Right atrium auricular region (tissue), 2 donors: ENCODE measurements around the gene SMAD2. TPM values are rescaled to one million over a fixed set of nuclear protein-coding genes. Genes with fewer than 3 reads are reported as not detected.

Experiments used
- DNase-seq: peaks from one replicate; pipeline ENCODE4 v3.0.0-alpha.2; 2019; ENCODE audit warnings: low spot score
- H3K27ac ChIP-seq, 2 donors: fragments of 200-600 bp; sonication (generic); 1 replicate in 1 of 2; 2 replicates in 1 of 2; pipeline ENCODE4 v1.5.1; 2016 to 2019
- H3K27me3 ChIP-seq, 2 donors: fragments of 200-600 bp; sonication (generic); one replicate each; pipeline versions ENCODE4 v1.5.1 to v1.6.0; 2017 to 2019
- H3K36me3 ChIP-seq: fragments of 200-600 bp; sonication (generic); one replicate; pipeline ENCODE4 v1.5.1; 2016
- H3K4me1 ChIP-seq, 2 donors: fragments of 200-600 bp; sonication (generic); one replicate each; pipeline versions ENCODE4 v1.5.1 to v1.6.0; 2017 to 2019
- H3K4me3 ChIP-seq, 2 donors: fragments of 200-600 bp; sonication (generic); 1 replicate in 1 of 2; 2 replicates in 1 of 2; pipeline ENCODE4 v1.5.1; 2017 to 2019; ENCODE audit warnings: mild to moderate bottlenecking in 1 of 2, moderate library complexity in 1 of 2
- H3K9me3 ChIP-seq, 2 donors: fragments of 200-600 bp; sonication (generic); one replicate each; pipeline ENCODE4 v1.5.1; 2019
- total RNA-seq, 2 donors: library from RNA; depleted of rRNA; stranded (reverse); fragments of >200 nt; gene quantifications; one replicate each; pipeline ENCODE4 v1.1.0, GENCODE V29; 2016
- TF ChIP-seq, protein P1 (sequence below), 2 donors: fragments of 200-600 bp; sonication (generic); IDR thresholded peaks; one replicate each; pipeline ENCODE4 v1.5.1; 2019; ENCODE audit warnings: antibody characterized with exemption in 2 of 2

Gene SMAD2
- total RNA-seq, 2 donors from 2014 or later, result 54.8 to 81.1 TPM

DNA sequence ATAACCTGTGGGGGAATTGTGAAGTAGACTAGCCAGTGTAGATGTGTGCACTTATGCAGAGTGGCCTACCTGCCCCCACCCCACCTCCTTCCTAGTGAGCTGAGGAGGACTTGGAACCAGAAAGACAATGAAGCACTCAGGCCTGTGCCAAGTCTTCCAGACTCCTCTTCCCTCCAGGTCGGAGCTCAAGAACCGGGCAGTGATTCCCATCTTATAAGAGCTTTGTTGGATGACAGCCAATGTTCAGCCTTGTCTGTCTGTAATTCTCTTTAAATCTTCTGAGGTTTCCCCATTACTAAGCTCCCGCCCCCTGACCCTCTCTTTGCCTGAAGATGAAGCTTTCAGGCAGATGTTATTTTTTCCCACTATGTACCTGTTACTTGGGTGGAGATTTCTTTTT lies 121.0 kb downstream of the SMAD2 start:
- Histone ChIP-seq H3K36me3 (no peaks in the 10 kb centered on the region), H3K27me3 (no peaks in the 10 kb centered on the region), H3K27ac (no peak overlapping the region), H3K9me3 (no peaks in the 10 kb centered on the region), H3K4me1 (no peaks in the 10 kb centered on the region), H3K4me3 (no peak overlapping the region)
- no peak for DNase-seq
- TF ChIP-seq, protein P1, sequence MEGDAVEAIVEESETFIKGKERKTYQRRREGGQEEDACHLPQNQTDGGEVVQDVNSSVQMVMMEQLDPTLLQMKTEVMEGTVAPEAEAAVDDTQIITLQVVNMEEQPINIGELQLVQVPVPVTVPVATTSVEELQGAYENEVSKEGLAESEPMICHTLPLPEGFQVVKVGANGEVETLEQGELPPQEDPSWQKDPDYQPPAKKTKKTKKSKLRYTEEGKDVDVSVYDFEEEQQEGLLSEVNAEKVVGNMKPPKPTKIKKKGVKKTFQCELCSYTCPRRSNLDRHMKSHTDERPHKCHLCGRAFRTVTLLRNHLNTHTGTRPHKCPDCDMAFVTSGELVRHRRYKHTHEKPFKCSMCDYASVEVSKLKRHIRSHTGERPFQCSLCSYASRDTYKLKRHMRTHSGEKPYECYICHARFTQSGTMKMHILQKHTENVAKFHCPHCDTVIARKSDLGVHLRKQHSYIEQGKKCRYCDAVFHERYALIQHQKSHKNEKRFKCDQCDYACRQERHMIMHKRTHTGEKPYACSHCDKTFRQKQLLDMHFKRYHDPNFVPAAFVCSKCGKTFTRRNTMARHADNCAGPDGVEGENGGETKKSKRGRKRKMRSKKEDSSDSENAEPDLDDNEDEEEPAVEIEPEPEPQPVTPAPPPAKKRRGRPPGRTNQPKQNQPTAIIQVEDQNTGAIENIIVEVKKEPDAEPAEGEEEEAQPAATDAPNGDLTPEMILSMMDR (IDR thresholded peaks at IDR 0.05), result no peak

DNA sequence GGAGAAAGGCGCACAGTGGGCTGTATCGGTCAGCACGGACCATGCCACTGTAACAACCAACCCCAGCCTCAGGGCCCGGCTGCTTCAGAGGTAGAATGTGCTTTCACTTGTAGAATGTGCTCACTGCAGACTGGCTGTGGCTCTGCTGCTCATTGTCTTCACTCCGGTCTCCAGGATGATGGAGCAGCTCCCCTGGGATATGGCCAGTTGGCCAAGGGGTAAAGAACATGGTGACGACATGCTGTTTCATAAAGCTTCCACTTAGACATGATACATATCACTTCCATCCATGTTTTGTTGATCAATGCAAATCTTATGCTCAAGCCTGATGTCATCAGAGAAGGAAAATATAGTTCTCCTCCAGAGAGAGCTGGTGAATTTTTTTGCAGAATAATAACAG lies 127.7 kb downstream of the SMAD2 start:
- Histone ChIP-seq H3K9me3 (no peaks in the 10 kb centered on the region), H3K4me3 (no peak overlapping the region), H3K36me3 (no peaks in the 10 kb centered on the region), H3K27ac (no peak overlapping the region), H3K4me1 (no peaks in the 10 kb centered on the region), H3K27me3 (no peaks in the 10 kb centered on the region)
- no peak for DNase-seq
- TF ChIP-seq, protein P1 (IDR thresholded peaks at IDR 0.05), result no peak

DNA sequence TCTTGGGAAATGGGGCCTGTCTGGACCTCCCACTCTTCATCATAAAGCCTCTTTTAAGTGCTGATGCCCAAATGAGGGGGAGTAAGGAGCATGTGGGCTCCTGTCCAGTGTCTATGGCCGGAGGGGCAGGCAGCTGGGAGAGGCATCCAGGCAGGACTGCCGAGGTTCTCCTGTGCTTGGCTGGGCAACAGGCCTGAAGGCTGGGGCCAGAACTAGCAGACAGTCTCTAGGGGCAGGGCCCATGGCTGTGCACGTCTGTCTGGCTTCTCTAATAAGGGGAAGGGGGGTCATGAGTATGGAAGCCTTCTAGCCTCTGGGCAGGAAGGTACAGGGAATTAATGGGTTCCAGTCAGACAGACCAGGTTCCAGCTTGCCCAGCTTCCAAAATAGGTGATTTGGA lies 128.6 kb downstream of the SMAD2 start:
- no peaks in the 10 kb centered on the region for H3K9me3 ChIP-seq
- H3K36me3 ChIP-seq, result no peaks in the 10 kb centered on the region
- TF ChIP-seq, protein P1 (IDR thresholded peaks at IDR 0.05), result no peak
- no peak for DNase-seq
- H3K4me3 ChIP-seq, result no peak overlapping the region
- no peak overlapping the region for H3K27ac ChIP-seq
- H3K4me1 ChIP-seq, result no peaks in the 10 kb centered on the region
- H3K27me3 ChIP-seq, result no peaks in the 10 kb centered on the region

DNA sequence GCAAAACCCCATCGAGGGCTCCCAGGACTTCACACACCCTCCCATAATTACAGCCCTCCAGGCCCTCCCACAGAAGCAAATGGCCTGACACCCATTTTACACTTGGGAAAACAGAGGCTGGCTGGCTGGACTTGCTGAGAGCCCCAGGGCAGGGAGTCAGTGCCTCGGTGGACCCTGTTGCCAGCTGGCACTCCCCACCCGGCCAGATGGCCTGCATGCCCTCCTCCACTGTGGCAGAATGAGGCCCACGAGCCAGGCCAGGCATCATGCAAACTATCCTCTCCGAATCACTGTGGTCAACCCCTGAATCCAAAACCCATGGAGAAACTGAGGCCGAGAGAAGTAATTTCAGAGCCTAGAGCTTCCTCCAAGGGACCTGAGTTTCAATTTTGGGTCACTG lies 129.7 kb downstream of the SMAD2 start:
- H3K27ac ChIP-seq, result no peak overlapping the region
- H3K4me1 ChIP-seq, result peaks cover 0 to under 1% of the 10 kb centered on the region in 2 donors
- no peak overlapping the region for H3K4me3 ChIP-seq
- H3K27me3 ChIP-seq, result no peaks in the 10 kb centered on the region
- H3K9me3 ChIP-seq, result no peaks in the 10 kb centered on the region
- H3K36me3 ChIP-seq, result no peaks in the 10 kb centered on the region
- DNase-seq, result no peak
- TF ChIP-seq, protein P1 (IDR thresholded peaks at IDR 0.05), result no peak

DNA sequence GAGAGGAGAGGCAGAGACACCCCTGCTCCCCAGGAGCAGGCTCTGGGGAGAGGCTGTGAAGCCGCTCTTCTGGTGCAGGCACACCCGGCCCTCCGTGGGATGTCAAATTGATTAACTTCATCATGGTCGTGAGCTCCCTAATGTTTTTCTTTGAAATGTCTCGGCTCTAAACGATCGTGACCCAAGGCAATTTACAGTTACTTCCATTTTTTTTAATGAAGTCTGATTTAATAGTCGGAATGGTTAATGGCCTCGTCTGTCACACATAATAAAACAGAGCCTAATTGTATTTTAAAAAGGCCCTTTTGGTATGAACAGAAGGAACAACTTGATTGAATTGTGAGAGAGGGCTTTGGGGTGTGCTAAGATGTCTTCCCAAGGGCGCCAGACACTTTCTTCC lies 130.2 kb downstream of the SMAD2 start:
- H3K4me1 ChIP-seq, result peaks cover 0 to 6% of the 10 kb centered on the region in 2 donors
- H3K4me3 ChIP-seq, result no peak overlapping the region
- no peak for DNase-seq
- TF ChIP-seq, protein P1 (IDR thresholded peaks at IDR 0.05), result no peak
- no peaks in the 10 kb centered on the region for H3K36me3 ChIP-seq
- no peak overlapping the region for H3K27ac ChIP-seq
- no peaks in the 10 kb centered on the region for H3K27me3 ChIP-seq
- no peaks in the 10 kb centered on the region for H3K9me3 ChIP-seq

DNA sequence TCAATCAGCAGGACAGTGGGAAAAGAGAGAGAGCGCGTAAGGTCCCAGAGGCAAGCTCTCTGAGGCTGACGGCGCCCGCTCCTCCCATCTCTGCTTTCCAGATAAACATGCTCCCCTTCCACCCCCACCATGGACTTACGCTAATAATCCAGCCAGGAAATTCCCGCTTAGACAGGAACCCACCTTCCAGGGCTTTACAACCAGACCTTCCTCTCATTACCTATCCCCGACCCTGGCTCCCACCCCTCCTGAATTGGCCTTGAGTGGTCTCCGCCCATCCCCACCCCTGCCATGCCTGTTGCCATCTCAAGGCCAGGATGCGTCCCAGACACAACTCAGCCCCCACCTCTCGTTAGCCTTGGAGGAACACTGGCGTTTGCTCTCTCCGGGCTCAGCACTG lies 131.1 kb downstream of the SMAD2 start:
- TF ChIP-seq, protein P1 (IDR thresholded peaks at IDR 0.05), result no peak
- Histone ChIP-seq H3K9me3 (no peaks in the 10 kb centered on the region), H3K4me1 (peaks cover 0 to 14% of the 10 kb centered on the region in 2 donors), H3K36me3 (no peaks in the 10 kb centered on the region), H3K4me3 (no peak overlapping the region), H3K27me3 (no peaks in the 10 kb centered on the region), H3K27ac (no peak overlapping the region)
- DNase-seq, result no peak
